T-helper 22 cell (primary cell): Measurements from ENCODE around the gene QSOX2.

Experiments
- DNase-seq: peaks from one replicate; pipeline ENCODE4 v3.0.0-alpha.2; 2020; ENCODE audit warnings: low read depth

The QSOX2 gene

DNA sequence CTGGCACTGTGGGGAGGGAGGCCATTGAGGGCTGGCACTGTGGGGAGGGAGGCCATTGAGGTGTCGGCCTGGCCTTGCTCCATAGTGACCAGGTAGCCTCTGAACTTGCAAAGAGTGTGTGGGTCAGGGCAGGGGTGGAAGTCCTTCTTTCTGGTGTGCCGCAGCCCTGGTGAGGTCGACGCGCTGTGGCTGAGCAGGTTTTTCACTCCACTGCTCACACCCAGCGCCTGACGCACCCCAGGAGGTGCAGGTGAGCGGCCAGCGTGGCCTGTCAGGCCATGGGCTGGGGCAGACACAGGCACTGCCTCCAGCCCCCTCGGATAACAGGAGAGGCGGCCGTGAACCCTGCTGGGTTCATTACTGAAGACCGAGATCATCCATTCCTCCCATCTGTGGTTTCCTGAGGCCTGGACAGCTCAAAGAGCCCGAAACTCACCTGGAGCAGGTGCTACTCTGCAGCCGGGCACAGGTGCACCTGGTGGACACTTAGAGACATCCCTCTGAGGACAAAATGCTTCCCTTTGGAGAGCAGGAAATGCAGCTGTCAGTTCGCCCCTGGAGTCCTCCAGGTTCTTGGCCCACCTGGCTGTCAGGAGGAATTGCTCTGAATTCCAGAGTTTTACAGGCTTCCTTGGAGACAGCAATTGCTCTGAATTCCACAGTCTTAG is 73.1 kb downstream of the QSOX2 start:
- DNase-seq: no peak

DNA sequence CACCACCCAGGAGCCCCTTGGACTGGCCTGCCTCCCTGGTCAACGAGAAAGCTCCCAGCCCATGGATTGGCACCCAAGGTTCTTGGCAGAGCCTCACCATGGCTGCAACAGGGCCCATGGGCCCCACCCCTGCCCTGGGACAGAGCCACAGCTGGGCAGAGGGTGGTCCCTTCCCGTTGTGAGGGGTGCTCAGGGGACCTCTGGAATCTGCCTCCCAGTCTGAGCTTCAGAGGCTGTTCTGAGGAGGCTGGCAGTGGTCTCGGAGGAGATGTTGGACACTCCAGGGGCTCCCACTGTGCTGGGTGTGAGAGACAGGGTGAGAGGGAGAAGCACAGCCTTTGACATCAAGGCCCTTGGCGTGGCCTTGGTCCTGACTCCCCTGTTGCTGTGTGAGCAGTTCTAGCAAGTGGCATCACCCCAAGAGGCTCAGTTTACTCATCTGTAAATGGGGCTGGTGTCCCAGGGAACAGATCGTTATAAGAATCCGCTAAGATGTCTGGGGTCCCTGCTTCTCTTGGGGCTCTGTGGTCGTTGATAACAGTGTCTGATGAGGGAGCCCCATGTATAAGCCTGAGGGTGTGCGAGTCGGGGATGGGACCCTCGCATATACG is 73.7 kb downstream of the QSOX2 start:
- DNase-seq: no peak

- DNase-seq: no peak
These were observed 74.4 kb downstream of the QSOX2 start for GRCh38 chr9:136171009-136171800.

DNA sequence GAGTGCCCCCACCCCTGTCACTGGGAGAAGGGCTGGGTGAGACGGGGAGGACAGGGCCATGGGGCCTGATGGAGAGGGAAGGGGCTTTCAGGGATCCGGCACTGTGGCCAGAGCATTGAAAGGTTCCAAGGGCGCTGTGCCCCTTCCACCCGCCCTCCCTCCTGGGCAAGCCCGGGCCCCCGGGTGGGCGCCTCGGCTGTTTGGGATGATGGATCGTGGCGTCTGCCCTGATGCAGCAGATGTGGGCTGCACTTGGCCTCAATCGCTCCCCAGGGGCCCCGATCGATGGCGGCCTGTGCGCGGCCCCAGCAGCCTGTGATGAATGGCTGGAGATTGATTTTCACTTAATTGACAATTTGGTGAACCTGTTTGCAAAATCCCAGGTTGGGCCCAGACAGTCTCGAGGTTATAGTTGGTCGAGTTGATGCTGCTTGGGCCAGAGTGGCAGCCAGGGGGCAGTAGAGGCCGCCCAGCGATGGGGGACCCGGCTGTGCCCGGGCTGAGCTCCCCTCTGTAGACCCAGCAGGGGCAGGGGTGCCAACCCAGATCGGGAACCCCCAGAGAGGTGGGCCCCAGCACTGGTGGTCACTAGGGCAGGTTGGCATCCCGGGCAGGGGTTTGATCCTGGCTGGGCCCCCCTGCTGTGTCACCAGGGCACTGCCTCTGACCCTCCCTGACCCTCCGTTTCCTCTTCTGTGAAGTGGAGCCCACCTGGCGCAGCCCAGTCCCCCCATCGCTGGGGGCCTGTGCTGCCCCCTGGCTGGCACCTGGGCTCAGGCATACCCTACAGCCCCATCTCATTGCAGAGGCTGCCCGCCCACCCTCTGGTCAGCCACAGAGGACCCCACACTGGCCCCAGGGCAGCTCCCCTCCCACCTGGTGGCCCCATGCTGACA is 75.4 kb downstream of the QSOX2 start:
- DNase-seq: no peak

- no peak for DNase-seq
These were observed 76.1 kb downstream of the QSOX2 start for GRCh38 chr9:136169495-136169894.

DNA sequence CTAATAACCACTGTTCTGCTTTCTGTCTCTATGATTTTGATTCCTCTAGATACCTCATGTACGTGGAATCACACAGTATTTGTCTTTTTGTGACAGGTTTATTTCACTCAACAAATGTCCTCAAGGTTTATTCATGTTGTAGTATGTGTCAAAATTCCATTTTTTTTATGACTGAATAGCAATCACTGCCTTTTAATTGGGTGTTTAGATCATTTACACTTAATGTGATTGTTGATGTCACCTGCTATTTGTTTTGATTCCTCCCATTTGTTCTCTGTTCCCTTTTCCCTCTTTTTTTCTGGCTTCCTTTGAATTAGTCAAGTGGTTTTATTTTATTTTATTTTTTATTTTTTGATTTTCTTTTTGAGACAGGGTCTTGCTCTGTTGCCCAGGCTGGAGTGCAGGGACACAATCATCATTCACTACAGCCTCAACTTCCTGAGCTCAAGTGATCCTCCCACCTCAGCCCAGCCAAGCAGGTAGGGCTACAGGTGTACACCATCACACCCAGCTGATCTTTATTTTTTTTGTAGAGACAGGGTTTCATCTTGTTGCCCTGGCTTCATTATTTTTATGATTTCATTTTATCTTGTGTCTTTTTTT is 82.3 kb downstream of the QSOX2 start:
- DNase-seq: no peak

DNA sequence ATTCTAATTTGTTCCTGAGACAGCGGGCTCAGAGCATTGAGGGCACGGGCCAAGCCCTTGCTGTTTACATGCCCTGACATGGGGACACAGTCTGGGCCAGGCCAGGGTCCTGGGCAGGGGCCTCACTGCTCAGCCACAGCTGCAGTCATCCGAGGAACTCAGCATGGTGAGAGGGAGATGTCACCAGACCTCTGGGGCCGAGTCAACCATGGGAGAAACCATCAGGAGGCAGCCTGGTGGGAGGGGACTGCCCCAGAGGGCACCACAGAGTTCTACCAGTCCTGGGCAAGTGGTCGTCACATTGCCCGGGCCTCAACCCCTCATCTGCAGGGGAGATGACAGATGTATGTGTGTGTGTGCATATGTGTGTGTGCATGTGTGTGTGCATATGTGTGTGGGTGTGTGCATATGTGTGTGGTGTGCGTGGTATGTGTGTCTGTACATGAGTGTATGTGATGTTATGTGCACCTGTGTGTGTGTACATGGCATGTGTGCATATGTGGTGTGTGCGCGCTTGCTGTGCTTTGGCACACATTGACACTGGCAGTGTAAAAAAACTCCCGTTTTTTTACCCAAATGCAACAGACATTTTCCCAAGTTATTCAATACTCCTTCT is 84.5 kb downstream of the QSOX2 start:
- no peak for DNase-seq

DNA sequence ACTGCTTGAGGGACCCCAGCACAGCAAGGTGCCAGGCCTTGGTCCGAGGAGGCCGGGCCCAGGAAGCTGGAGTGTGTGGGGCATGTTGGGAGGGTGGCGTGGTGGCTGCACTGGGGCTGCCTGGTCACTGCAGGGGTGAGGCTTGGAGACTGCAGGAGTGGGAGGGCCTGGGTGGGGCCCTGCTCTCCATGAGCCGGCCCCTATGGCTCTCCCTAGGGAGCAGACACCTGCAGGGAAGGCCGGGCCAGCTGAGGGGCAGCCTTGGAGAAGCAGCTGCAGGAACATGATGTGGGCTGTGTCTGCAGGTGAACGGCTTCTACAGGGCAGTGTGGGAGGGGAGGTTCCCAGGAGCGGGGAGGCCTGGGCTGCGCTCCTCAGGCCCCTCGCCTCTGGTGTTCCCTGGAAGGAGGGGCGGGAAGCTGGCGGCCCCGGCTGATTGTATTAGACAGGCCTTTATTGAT is 85.2 kb downstream of the QSOX2 start:
- DNase-seq: no peak

DNA sequence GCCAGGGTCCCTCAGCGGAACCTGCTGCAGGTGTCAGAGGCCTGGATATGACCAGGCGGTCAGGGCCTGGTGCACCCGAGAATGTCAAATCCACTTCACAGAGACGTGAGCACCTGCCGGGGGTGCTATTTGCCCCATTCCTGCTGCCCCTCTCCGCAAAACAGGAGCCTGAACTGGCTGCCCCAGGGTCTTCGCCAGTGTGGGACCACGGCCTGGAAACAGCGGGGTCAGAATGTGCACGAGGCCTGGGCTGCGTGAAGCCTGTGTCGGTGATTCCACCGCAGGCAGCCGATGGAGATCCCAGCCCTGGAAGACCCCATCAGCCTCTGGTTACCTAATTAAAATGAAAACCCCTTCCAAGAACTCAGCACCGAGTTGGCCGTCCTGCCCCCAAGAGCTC is 85.8 kb downstream of the QSOX2 start:
- no peak for DNase-seq

GRCh38 chr9:136157477-136158265 is 87.9 kb downstream of the QSOX2 start:
- no peak for DNase-seq
